ENCODE results near the gene ATP5F1D. TPM values are rescaled to one million over a fixed set of nuclear protein-coding genes. Genes with fewer than 3 reads are reported as not detected.

The ATP5F1D gene
- total RNA-seq, 1 experiment from 2014 or later = 126 TPM

DNA sequence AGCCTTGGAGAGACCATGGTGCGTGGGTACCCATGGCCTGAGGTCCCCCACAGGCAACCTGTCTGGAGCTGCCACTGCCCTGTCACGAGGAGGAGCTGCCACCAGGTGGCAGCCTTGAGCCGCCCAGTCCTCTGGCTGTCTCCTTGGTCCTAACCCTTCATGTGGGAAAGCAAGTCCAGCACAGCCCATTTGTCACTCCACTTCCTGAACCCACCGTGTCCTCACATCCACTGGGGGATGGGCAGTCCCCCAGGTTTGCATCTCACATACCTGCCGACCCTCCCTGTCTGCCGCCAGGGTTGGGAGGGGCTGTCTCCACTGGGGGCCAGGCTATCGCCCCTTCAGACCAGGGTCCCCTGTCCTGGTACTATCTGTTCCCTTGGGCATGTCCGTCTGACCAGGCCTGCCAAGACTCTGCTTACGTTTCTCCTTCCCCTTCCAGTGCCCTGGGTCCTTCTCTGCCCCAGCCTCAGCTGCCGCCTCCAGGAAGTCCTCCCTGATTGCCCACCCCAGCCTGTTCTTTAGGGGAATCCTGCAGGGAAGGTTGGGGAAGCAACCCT, 38.3 kb downstream of the ATP5F1D start:
- Histone ChIP-seq H3K36me3 (ENCODE audit: control insufficient read depth, insufficient read depth, low read length) (peaks cover 3% of the 10 kb centered on the region), H3K9me3 (no peaks in the 10 kb centered on the region), H3K27me3 (replicated peaks; ENCODE audit: control insufficient read depth, insufficient read depth, low read length) (no peaks in the 10 kb centered on the region), H3K4me3 (ENCODE audit: low read depth, low read length) (no peak overlapping the region), H3K4me1 (peaks cover 29% of the 10 kb centered on the region)
- TF ChIP-seq CTCF (IDR thresholded peaks at IDR 0.05; ENCODE audit: insufficient read depth in 1 of 2, low read depth in 1 of 2, low read length in 1 of 2, severe bottlenecking in 1 of 2, unreplicated experiment in 1 of 2) = peak; percentile 92 to 94
- Mint-ChIP-seq H3K4me3 (ENCODE audit: unreplicated experiment) (no peak overlapping the region), H3K36me3 (ENCODE audit: insufficient read depth, unreplicated experiment) (peaks cover 47% of the 10 kb centered on the region), H3K4me1 (ENCODE audit: low read depth, unreplicated experiment) (peaks cover 24% of the 10 kb centered on the region), H3K27me3 (ENCODE audit: insufficient read depth, unreplicated experiment) (no peaks in the 10 kb centered on the region), H3K27ac (ENCODE audit: unreplicated experiment) (peak overlapping the region; percentile 12), H3K9me3 (ENCODE audit: unreplicated experiment) (no peaks in the 10 kb centered on the region)
- BruUV-seq (replicated peaks) = no TSS peak
- ChIA-PET CTCF (interaction anchor here (0.6 to 1.3 kb wide), 10 partner anchors 13 to 605 kb away, joined by 3 to 9 read pairs (median 4); partner anchors contain the start of gene ABHD17A), POLR2A (interaction anchor here (0.5 to 1.2 kb wide), 4 partner anchors 10 to 239 kb away, joined by 5 to 10 read pairs (median 7); partner anchors contain the start of gene CIRBP)
- peak; percentile 83 to 89 for DNase-seq
- intact Hi-C loops (cut with micrococcal nuclease; ENCODE audit: unreplicated experiment) = loop anchor here (1.0 to 5.0 kb wide), 2 partner anchors 37 to 92 kb away; no protein-coding TSS in a partner anchor

DNA sequence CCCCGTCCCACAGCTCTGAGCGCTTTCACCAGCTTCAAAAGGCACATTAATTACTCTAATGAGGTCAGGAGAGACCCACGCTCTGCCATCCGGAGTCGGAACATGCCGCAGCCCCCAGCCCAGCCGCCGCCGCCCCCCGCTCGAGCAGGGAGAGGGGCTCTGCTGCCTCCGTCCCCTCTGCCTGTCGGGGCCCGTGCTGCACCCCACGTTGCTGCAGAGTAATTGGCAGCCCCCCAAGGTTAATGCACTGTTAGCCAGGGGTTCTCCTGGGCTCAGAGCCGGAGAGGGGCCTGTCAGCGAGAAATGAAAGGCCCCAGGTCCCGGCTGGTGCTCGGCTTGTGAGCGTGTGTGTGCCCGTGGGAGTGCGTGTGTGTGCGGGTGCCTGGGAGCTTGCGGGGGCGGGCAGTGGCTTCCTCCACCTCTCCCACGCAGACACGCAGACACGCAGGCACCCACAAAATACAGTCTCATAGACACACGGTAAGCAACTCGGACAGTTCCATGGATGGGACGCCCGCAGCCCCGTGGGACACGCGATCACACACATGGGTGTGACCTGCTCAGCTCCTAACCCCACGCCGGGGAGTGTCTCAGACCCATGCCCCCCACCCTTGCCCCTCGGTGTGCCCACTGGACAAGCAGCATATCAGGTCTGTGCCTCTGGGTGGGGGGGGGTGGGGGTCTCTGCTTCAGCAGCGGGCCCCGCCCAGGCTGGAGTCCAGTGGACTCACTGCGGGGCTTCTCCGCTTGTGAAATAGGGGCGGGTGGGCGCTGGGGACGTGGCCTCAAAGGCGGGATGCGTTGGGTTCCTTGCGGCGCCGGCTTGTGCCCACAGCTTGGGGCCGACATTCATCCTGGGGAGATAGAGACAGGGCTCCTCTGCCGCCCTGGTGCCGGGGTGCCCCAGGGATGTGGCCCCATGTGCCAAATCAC, 39.4 kb downstream of the ATP5F1D start:
- H3K4me1 ChIP-seq = peaks cover 34% of the 10 kb centered on the region
- peak overlapping the region; percentile 12 for H3K27ac Mint-ChIP-seq (ENCODE audit: unreplicated experiment)
- TF ChIP-seq CTCF (IDR thresholded peaks at IDR 0.05; ENCODE audit: insufficient read depth in 1 of 2, low read depth in 1 of 2, low read length in 1 of 2, severe bottlenecking in 1 of 2, unreplicated experiment in 1 of 2) = no peak
- peaks cover 3% of the 10 kb centered on the region for H3K36me3 ChIP-seq (ENCODE audit: control insufficient read depth, insufficient read depth, low read length)
- H3K4me1 Mint-ChIP-seq (ENCODE audit: low read depth, unreplicated experiment) = peaks cover 24% of the 10 kb centered on the region
- H3K27me3 ChIP-seq (replicated peaks; ENCODE audit: control insufficient read depth, insufficient read depth, low read length) = no peaks in the 10 kb centered on the region
- peaks cover 37% of the 10 kb centered on the region for H3K36me3 Mint-ChIP-seq (ENCODE audit: insufficient read depth, unreplicated experiment)
- ChIA-PET CTCF (interaction anchor here (1.3 kb wide), 1 partner anchor 23 kb away, joined by 3 read pairs; no protein-coding TSS in a partner anchor), POLR2A (no interaction called here)
- DNase-seq = no peak
- H3K4me3 ChIP-seq (ENCODE audit: low read depth, low read length) = no peak overlapping the region
- H3K9me3 ChIP-seq = no peaks in the 10 kb centered on the region
- H3K27me3 Mint-ChIP-seq (ENCODE audit: insufficient read depth, unreplicated experiment) = no peaks in the 10 kb centered on the region
- no peaks in the 10 kb centered on the region for H3K9me3 Mint-ChIP-seq (ENCODE audit: unreplicated experiment)
- intact Hi-C loops (cut with micrococcal nuclease; ENCODE audit: unreplicated experiment) = no loop called here
- no peak overlapping the region for H3K4me3 Mint-ChIP-seq (ENCODE audit: unreplicated experiment)
- no TSS peak for BruUV-seq (replicated peaks)

DNA sequence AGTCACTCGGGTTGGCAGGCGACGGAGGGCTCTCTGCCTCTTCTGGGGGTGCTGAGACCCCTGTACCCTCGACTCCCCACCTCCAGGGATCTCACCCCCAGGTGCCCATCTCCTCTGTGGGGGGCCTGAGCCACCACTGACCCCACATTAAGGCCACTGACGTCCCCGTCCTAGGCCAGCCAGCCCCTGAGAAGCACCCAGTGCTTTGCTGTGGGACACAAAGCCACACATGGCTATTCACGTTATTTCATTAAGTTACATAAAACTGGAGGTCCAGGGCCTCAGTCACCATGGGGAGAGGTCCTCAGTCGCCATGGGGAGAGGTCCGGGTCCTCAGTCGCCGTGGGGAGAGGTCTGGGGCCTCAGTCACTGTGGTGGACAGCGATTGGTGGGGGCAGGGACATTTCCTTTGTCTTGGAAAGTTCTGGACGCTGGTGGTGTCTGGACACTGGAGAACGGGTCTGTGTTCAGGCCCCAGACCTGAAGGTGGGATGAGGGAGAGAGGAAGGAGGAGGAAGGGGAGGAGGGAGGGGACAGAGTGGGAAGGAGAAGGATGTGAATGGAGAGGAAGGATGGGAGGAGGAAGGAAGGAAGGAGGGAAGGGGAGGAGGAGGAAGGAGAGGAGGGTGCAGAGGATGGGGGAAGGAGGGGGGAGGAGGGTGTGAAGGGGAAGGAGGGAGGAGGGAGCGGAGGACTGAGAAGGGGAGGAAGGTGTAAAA, 40.2 kb downstream of the ATP5F1D start:
- no TSS peak for BruUV-seq (replicated peaks)
- H3K4me3 Mint-ChIP-seq (ENCODE audit: unreplicated experiment) = peak overlapping the region; percentile 19
- POLR2A ChIA-PET = no interaction called here

More for the DNA sequence above, 40.2 kb downstream of the ATP5F1D start:
- Mint-ChIP-seq H3K27ac (ENCODE audit: unreplicated experiment) (no peak overlapping the region), H3K27me3 (ENCODE audit: insufficient read depth, unreplicated experiment) (no peaks in the 10 kb centered on the region), H3K36me3 (ENCODE audit: insufficient read depth, unreplicated experiment) (peaks cover 29% of the 10 kb centered on the region), H3K9me3 (ENCODE audit: unreplicated experiment) (no peaks in the 10 kb centered on the region), H3K4me1 (ENCODE audit: low read depth, unreplicated experiment) (peaks cover 21% of the 10 kb centered on the region)
- no peak for TF ChIP-seq CTCF (IDR thresholded peaks at IDR 0.05; ENCODE audit: insufficient read depth in 1 of 2, low read depth in 1 of 2, low read length in 1 of 2, severe bottlenecking in 1 of 2, unreplicated experiment in 1 of 2)
- Histone ChIP-seq H3K4me1 (peaks cover 30% of the 10 kb centered on the region), H3K9me3 (no peaks in the 10 kb centered on the region), H3K36me3 (ENCODE audit: control insufficient read depth, insufficient read depth, low read length) (peaks cover 3% of the 10 kb centered on the region), H3K27me3 (replicated peaks; ENCODE audit: control insufficient read depth, insufficient read depth, low read length) (no peaks in the 10 kb centered on the region), H3K4me3 (ENCODE audit: low read depth, low read length) (no peak overlapping the region)
- no peak for DNase-seq
- intact Hi-C loops (cut with micrococcal nuclease; ENCODE audit: unreplicated experiment) = no loop called here
- CTCF ChIA-PET = no interaction called here
